Ovary (tissue), 9 donors: ENCODE results near the gene VPS26C. TPM values are rescaled to one million over a fixed set of nuclear protein-coding genes. Genes with fewer than 3 reads are reported as not detected.

Experiments used
- DNase-seq, 5 donors: peaks; one replicate each; pipeline ENCODE4 v3.0.0-alpha.2; 2019 to 2020
- H3K27ac ChIP-seq, 2 donors: fragments of 200-600 bp; one replicate each; pipeline versions ENCODE4 v1.5.1 to v1.8.0; 2019 to 2022
- H3K27me3 ChIP-seq: fragments of 200-600 bp; one replicate; pipeline ENCODE4 v1.8.0; 2022
- H3K36me3 ChIP-seq: fragments of 200-600 bp; sonication (generic); one replicate; pipeline ENCODE4 v1.5.1; 2019
- H3K4me1 ChIP-seq: one replicate; pipeline ENCODE4 v1.8.1; 2013; ENCODE audit warnings: mild to moderate bottlenecking, moderate library complexity; ENCODE audit not compliant: insufficient read depth
- H3K4me3 ChIP-seq: fragments of 200-600 bp; sonication (generic); one replicate; pipeline ENCODE4 v1.5.1; 2017
- H3K9me3 ChIP-seq, 2 donors: fragments of 200-600 bp in 1 of 2; sonication (generic) in 1 of 2; one replicate each; pipeline versions ENCODE4 v1.5.1 to v1.8.1; 2013 to 2019; ENCODE audit warnings: mild to moderate bottlenecking in 1 of 2, moderate library complexity in 1 of 2
- EP300 ChIP-seq: sonication (generic); formaldehyde crosslinking; IDR thresholded peaks from one replicate; pipeline ENCODE4 v1.6.1; 2017; ENCODE audit warnings: antibody characterized with exemption
- POLR2A ChIP-seq: fragments of 450-650 bp; IDR thresholded peaks from one replicate; pipeline ENCODE4 v1.6.1; 2017; ENCODE audit warnings: antibody characterized with exemption, mild to moderate bottlenecking, moderate library complexity
- WGBS, 3 donors: extraction: QIAGEN DNeasy Blood & Tissue Kit in 1 of 3; methylation state at CpG; one replicate each; pipeline versions ENCODE4 v1.1.5 to v1.1.7; 2013 to 2017; 5-methylcytosine and 5-hydroxymethylcytosine counted together
- intact Hi-C, 4 donors: fragments of 100-400 bp; cut with DNase I; formaldehyde crosslinking; loops; one replicate each; pipeline versions ENCODE4 v1.11.0 to v1.15.1; 2022 to 2023
- polyA plus RNA-seq, 2 donors: library from polyadenylated mRNA; stranded (reverse); fragments of 200-250 nt in 1 of 2; fragments of 350-450 nt in 1 of 2; fragmentation: Illumina TruSeq in 1 of 2; extraction: RNeasy Lipid Tissue Mini Kit (QIAGEN cat#74804) in 1 of 2; gene quantifications; one replicate each; pipeline ENCODE4 v1.2.3, GENCODE V29; 2013 to 2014
- total RNA-seq, 7 donors: library from RNA; depleted of rRNA in 2 of 7; stranded (reverse); fragments of >200 nt in 2 of 7; fragmentation: NEBNext Ultra II Directional in 3 of 7; extraction: Animal tissue kit (Norgen Biotek cat#: 25700) in 3 of 7; gene quantifications; one replicate each; pipeline versions ENCODE4 v1.1.0 to v1.2.4, GENCODE V29; 2016 to 2023
- TF ChIP-seq, protein P1 (sequence below), 3 donors: fragments of 450-650 bp in 2 of 3; fragments of 200-600 bp in 1 of 3; IDR thresholded peaks; one replicate each; pipeline versions ENCODE4 v1.5.1 to v1.8.0; 2016 to 2022; ENCODE audit warnings: antibody characterized with exemption in 3 of 3, mild to moderate bottlenecking in 1 of 3
- donor health status: DM: no; HTN: no; CAD: no; lungs with moderate emphysema.
- donor health status: DM: no; HTN: no; CAD: no.
- donor health status: Bipolar disorder and iron deficiency.
- donor health status: DM: yes; HTN: yes; CAD: no.
- donor health status: DM: no; HTN: no; CAD: no.
- donor health status: DM: yes; HTN: yes; CAD: no.

VPS26C gene
- total and polyA plus RNA-seq, 9 donors = 16.3 to 47.7 (median 33.9) TPM

- H3K36me3 ChIP-seq = no peaks in the 10 kb centered on the region
- no peaks in the 10 kb centered on the region for H3K27me3 ChIP-seq
- TF ChIP-seq EP300 (no peak), POLR2A (no peak)
- TF ChIP-seq, protein P1, sequence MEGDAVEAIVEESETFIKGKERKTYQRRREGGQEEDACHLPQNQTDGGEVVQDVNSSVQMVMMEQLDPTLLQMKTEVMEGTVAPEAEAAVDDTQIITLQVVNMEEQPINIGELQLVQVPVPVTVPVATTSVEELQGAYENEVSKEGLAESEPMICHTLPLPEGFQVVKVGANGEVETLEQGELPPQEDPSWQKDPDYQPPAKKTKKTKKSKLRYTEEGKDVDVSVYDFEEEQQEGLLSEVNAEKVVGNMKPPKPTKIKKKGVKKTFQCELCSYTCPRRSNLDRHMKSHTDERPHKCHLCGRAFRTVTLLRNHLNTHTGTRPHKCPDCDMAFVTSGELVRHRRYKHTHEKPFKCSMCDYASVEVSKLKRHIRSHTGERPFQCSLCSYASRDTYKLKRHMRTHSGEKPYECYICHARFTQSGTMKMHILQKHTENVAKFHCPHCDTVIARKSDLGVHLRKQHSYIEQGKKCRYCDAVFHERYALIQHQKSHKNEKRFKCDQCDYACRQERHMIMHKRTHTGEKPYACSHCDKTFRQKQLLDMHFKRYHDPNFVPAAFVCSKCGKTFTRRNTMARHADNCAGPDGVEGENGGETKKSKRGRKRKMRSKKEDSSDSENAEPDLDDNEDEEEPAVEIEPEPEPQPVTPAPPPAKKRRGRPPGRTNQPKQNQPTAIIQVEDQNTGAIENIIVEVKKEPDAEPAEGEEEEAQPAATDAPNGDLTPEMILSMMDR (IDR thresholded peaks at IDR 0.05) = no peak
- H3K27ac ChIP-seq = no peak overlapping the region
- WGBS, 3 donors = 85 to 94% (median 91%) methylated on average over 6 of the region's 6 CpGs
- intact Hi-C loops = loop anchor here in 1 of 4 donors (2.0 kb wide), 1 partner anchor 193 kb away; no protein-coding TSS in a partner anchor
- H3K4me1 ChIP-seq = peaks cover 7% of the 10 kb centered on the region
- no peak overlapping the region for H3K4me3 ChIP-seq
- no peaks in the 10 kb centered on the region for H3K9me3 ChIP-seq
- no peak for DNase-seq
Observed at GRCh38 chr21:37263827-37264600, 3.1 kb downstream of the VPS26C start.

DNA sequence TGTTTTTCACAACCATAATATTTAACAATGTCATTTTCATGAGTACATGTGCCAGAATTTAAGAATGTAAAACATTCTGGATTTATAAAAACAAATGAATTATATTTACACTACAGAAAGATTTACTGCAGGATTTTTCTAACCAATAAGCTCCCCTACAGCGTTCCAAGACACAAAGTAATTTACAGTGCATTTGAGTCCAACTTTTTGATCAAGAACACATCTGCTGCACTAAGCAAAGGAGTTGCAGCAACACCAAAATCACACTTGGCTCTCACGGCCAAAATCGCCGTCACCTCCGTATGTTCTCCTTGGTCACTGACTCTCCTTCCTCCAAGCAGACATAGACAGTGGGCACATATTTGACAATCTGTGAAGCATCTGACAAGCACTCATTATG lies 7.7 kb downstream of the VPS26C start:
- intact Hi-C loops = no loop called here
- H3K27ac ChIP-seq = no peak overlapping the region
- no peaks in the 10 kb centered on the region for H3K36me3 ChIP-seq
- TF ChIP-seq, protein P1 (IDR thresholded peaks at IDR 0.05) = no peak
- TF ChIP-seq POLR2A (no peak), EP300 (no peak)
- WGBS, 3 donors = 28 to 47% (median 30%) methylated on average over 5 of the region's 5 CpGs
- no peaks in the 10 kb centered on the region for H3K9me3 ChIP-seq
- H3K4me3 ChIP-seq = no peak overlapping the region
- H3K4me1 ChIP-seq = peaks cover 4% of the 10 kb centered on the region
- no peaks in the 10 kb centered on the region for H3K27me3 ChIP-seq
- DNase-seq = no peak

DNA sequence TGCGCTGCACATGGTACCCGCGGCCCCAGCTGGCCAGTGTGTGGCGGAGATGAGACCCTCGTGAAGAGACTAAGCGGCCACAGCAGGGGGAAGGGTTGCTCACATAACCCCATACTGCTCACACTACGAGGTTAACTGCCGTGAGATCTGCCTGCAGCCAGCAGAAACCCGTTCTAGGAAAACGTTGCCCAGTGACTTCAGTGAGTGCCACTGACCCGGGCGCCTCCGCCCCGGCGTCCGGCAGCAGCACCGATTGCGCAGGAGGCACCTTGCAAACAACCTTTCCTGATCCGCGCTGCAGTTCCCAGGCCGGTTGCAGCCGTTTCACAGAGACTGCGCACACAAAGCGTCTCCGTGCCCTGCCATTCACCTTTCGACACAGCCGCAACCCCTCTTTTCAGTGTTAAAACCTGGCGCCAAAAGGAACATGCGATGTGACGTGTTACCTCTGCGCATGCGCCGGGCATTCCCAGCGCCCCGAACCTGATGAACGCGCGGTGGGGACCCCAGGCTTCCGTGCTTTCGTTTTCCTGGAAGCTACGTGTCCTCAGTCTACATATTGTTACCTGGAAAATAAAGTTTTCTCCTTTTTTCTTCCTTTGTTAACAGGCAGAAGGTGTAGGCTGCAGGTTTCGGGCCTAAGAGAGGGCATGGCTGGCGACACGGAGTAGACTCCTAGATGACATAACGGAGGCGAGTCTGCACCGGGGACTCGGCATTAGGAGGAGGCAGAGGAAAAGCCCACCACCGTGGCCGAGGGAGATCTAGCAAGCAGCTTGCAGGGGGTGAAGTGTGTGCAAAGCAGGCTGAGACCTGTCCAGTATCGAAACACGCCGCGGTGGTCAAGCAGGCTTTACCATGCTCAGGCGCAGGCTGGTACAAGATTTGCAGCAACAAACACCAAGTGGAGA lies 8.9 kb downstream of the VPS26C start:
- Histone ChIP-seq H3K36me3 (no peaks in the 10 kb centered on the region), H3K4me1 (peaks cover 4% of the 10 kb centered on the region), H3K4me3 (peak overlapping the region; percentile 45), H3K27me3 (no peaks in the 10 kb centered on the region), H3K9me3 (no peaks in the 10 kb centered on the region), H3K27ac (peak overlapping the region; percentile 53 to 56)
- intact Hi-C loops = no loop called here
- DNase-seq = peak; percentile 55 to 79 (median 69)
- WGBS, 3 donors = 3 to 6% (median 3%) methylated on average over 54 to 55 of the region's 55 CpGs
- TF ChIP-seq POLR2A = peak; percentile 15
- TF ChIP-seq EP300 = no peak
- TF ChIP-seq, protein P1 (IDR thresholded peaks at IDR 0.05) = no peak

GRCh38 chr21:37257511-37257966 lies 9.6 kb downstream of the VPS26C start:
- intact Hi-C loops = no loop called here
- Histone ChIP-seq H3K4me3 (peak overlapping the region; percentile 45), H3K27me3 (no peaks in the 10 kb centered on the region), H3K4me1 (peaks cover 4% of the 10 kb centered on the region), H3K36me3 (no peaks in the 10 kb centered on the region), H3K27ac (peak overlapping the region; percentile 16 to 53), H3K9me3 (no peaks in the 10 kb centered on the region)
- DNase-seq = peak in 3 of 5 donors; percentile 19 to 53 (median 38)
- TF ChIP-seq, protein P1 (IDR thresholded peaks at IDR 0.05) = no peak
- no peak for TF ChIP-seq POLR2A
- TF ChIP-seq EP300 = no peak
- WGBS, 3 donors = 0 to 10% (median 1%) methylated on average over 22 of the region's 22 CpGs
